Stimulated activated naive CD4-positive, alpha-beta T cell (primary cell): ENCODE measurements around the gene ZNF691.
"Not testable (repeated sequence)": the region's sequence is repeated elsewhere in the genome, so short reads cannot be mapped to it uniquely, and the experiment has no call there.

Source experiments
- DNase-seq, 6 experiments: peaks; one replicate each; lab custom pipeline; 2025; lab: John Stamatoyannopoulos, UW

The ZNF691 gene

GRCh38 chr1:42859366-42859765 lies 13.0 kb downstream of the ZNF691 start:
- DNase-seq: not testable (repeated sequence)

GRCh38 chr1:42860339-42861013 lies 14.1 kb downstream of the ZNF691 start:
- DNase-seq: no peak

- no peak for DNase-seq
Measured at GRCh38 chr1:42861014-42861399, 14.6 kb downstream of the ZNF691 start.

GRCh38 chr1:42866549-42866948 lies 20.1 kb downstream of the ZNF691 start:
- no peak for DNase-seq

GRCh38 chr1:42868466-42868865 lies 22.1 kb downstream of the ZNF691 start:
- not testable (repeated sequence) for DNase-seq

- not testable (repeated sequence) for DNase-seq
Measured at GRCh38 chr1:42869254-42869653, 22.8 kb downstream of the ZNF691 start.

- DNase-seq: not testable (repeated sequence)
Measured at GRCh38 chr1:42869751-42870150, 23.3 kb downstream of the ZNF691 start.

- not testable (repeated sequence) for DNase-seq
Measured at GRCh38 chr1:42873108-42873507, 26.7 kb downstream of the ZNF691 start.

- no peak for DNase-seq
Measured at GRCh38 chr1:42873670-42874069, 27.3 kb downstream of the ZNF691 start.

- DNase-seq: no peak
Measured at GRCh38 chr1:42876009-42876408, 29.6 kb downstream of the ZNF691 start.

- DNase-seq: no peak
Measured at GRCh38 chr1:42877380-42877779, 31.0 kb downstream of the ZNF691 start.

GRCh38 chr1:42880384-42880783 lies 34.0 kb downstream of the ZNF691 start:
- DNase-seq: no peak

- no peak for DNase-seq
Measured at GRCh38 chr1:42886046-42886739, 39.8 kb downstream of the ZNF691 start.

GRCh38 chr1:42886800-42887199 lies 40.4 kb downstream of the ZNF691 start:
- no peak for DNase-seq

GRCh38 chr1:42887366-42887765 lies 41.0 kb downstream of the ZNF691 start:
- DNase-seq: no peak

GRCh38 chr1:42888013-42888633 lies 41.7 kb downstream of the ZNF691 start:
- DNase-seq: no peak

- no peak for DNase-seq
Measured at GRCh38 chr1:42889264-42889663, 42.9 kb downstream of the ZNF691 start.

- no peak for DNase-seq
Measured at GRCh38 chr1:42891465-42892138, 45.2 kb downstream of the ZNF691 start.

GRCh38 chr1:42899960-42900359 lies 53.5 kb downstream of the ZNF691 start:
- DNase-seq: not testable (repeated sequence)
